Colonic mucosa (tissue), 4 donors: ENCODE results near the gene PAK3. TPM values are rescaled to one million over a fixed set of nuclear protein-coding genes. Genes with fewer than 3 reads are reported as not detected.

Experiments
- DNase-seq: peaks from one replicate; pipeline ENCODE4 v3.0.0-alpha.2; 2020
- H3K27ac ChIP-seq: fragments of 200-600 bp; one replicate; pipeline ENCODE4 v1.8.0; 2021
- H3K27me3 ChIP-seq: fragments of 200-600 bp; one replicate; pipeline ENCODE4 v1.8.0; 2021
- H3K36me3 ChIP-seq: fragments of 200-600 bp; one replicate; pipeline ENCODE4 v1.8.0; 2021
- H3K4me1 ChIP-seq: fragments of 200-600 bp; one replicate; pipeline ENCODE4 v1.8.0; 2021; ENCODE audit warnings: mild to moderate bottlenecking
- H3K4me3 ChIP-seq: fragments of 200-600 bp; one replicate; pipeline ENCODE4 v1.8.0; 2021
- H3K9ac ChIP-seq, 2 donors: one replicate each; pipeline ENCODE4 v1.7.0; 2013; ENCODE audit warnings: control low read depth in 2 of 2, low read depth in 2 of 2, low read length in 2 of 2
- H3K9me3 ChIP-seq: fragments of 200-600 bp; one replicate; pipeline ENCODE4 v1.8.0; 2021
- CTCF ChIP-seq: fragments of 200-600 bp; IDR thresholded peaks from one replicate; pipeline ENCODE4 v1.8.0; 2022; ENCODE audit warnings: antibody characterized with exemption, mild to moderate bottlenecking
- intact Hi-C: fragments of 100-400 bp; cut with DNase I; formaldehyde crosslinking; loops from one replicate; pipeline ENCODE4 v1.14.1; 2022
- total RNA-seq, 2 donors: library from RNA; stranded (reverse); fragmentation: NEBNext Ultra II Directional in 1 of 2; extraction: Animal tissue kit (Norgen Biotek cat#: 25700) in 1 of 2; gene quantifications; one replicate each; pipeline ENCODE4 v1.2.1, GENCODE V29; 2021
- donor health status: healthy.
- donor health status: DM: no; HTN: no; CAD: no.
- donor health status: DM: no; HTN: no; CAD: no.

PAK3 gene
- total RNA-seq, 2 donors from 2014 or later, result 0.25 to 0.66 TPM

GRCh38 chrX:111200327-111200726 is 104.3 kb downstream of the PAK3 start:
- Histone ChIP-seq H3K4me3 (no peak overlapping the region), H3K27ac (no peak overlapping the region), H3K9me3 (no peaks in the 10 kb centered on the region), H3K9ac (no peak overlapping the region), H3K36me3 (no peaks in the 10 kb centered on the region), H3K4me1 (no peaks in the 10 kb centered on the region), H3K27me3 (peaks cover 8% of the 10 kb centered on the region)
- intact Hi-C loops, result no loop called here
- TF ChIP-seq CTCF, result no peak
- DNase-seq, result no peak

- H3K36me3 ChIP-seq, result no peaks in the 10 kb centered on the region
- H3K9me3 ChIP-seq, result no peaks in the 10 kb centered on the region
- no peak for DNase-seq
- no peak overlapping the region for H3K27ac ChIP-seq
- H3K27me3 ChIP-seq, result no peaks in the 10 kb centered on the region
- intact Hi-C loops, result no loop called here
- no peak for TF ChIP-seq CTCF
- H3K9ac ChIP-seq, result no peak overlapping the region
- no peaks in the 10 kb centered on the region for H3K4me1 ChIP-seq
- no peak overlapping the region for H3K4me3 ChIP-seq
These were observed 111.9 kb downstream of the PAK3 start for GRCh38 chrX:111207851-111208250.

GRCh38 chrX:111216293-111216801 is 120.4 kb downstream of the PAK3 start:
- intact Hi-C loops, result no loop called here

GRCh38 chrX:111244235-111244750 is 148.3 kb downstream of the PAK3 start:
- Histone ChIP-seq H3K4me1 (no peaks in the 10 kb centered on the region), H3K27ac (no peak overlapping the region), H3K9ac (no peak overlapping the region), H3K36me3 (no peaks in the 10 kb centered on the region), H3K9me3 (no peaks in the 10 kb centered on the region), H3K4me3 (no peak overlapping the region), H3K27me3 (no peaks in the 10 kb centered on the region)
- intact Hi-C loops, result no loop called here
- peak; percentile 32 for TF ChIP-seq CTCF
- no peak for DNase-seq

More at GRCh38 chrX:111216293-111216801, 120.4 kb downstream of the PAK3 start:
- no peak for DNase-seq
- H3K27me3 ChIP-seq, result no peaks in the 10 kb centered on the region
- H3K9ac ChIP-seq, result no peak overlapping the region
- no peak for TF ChIP-seq CTCF
- no peak overlapping the region for H3K27ac ChIP-seq
- no peaks in the 10 kb centered on the region for H3K9me3 ChIP-seq
- H3K4me3 ChIP-seq, result no peak overlapping the region
- no peaks in the 10 kb centered on the region for H3K4me1 ChIP-seq
- H3K36me3 ChIP-seq, result no peaks in the 10 kb centered on the region

- intact Hi-C loops, result no loop called here
- Histone ChIP-seq H3K9ac (no peak overlapping the region), H3K9me3 (no peaks in the 10 kb centered on the region), H3K27ac (no peak overlapping the region), H3K4me3 (no peak overlapping the region), H3K27me3 (no peaks in the 10 kb centered on the region), H3K4me1 (no peaks in the 10 kb centered on the region), H3K36me3 (no peaks in the 10 kb centered on the region)
- TF ChIP-seq CTCF, result no peak
- DNase-seq, result no peak
These were observed 159.1 kb downstream of the PAK3 start for GRCh38 chrX:111254896-111255693.
